ENCODE measurements around the gene MAP3K3.

MAP3K3 gene

DNA sequence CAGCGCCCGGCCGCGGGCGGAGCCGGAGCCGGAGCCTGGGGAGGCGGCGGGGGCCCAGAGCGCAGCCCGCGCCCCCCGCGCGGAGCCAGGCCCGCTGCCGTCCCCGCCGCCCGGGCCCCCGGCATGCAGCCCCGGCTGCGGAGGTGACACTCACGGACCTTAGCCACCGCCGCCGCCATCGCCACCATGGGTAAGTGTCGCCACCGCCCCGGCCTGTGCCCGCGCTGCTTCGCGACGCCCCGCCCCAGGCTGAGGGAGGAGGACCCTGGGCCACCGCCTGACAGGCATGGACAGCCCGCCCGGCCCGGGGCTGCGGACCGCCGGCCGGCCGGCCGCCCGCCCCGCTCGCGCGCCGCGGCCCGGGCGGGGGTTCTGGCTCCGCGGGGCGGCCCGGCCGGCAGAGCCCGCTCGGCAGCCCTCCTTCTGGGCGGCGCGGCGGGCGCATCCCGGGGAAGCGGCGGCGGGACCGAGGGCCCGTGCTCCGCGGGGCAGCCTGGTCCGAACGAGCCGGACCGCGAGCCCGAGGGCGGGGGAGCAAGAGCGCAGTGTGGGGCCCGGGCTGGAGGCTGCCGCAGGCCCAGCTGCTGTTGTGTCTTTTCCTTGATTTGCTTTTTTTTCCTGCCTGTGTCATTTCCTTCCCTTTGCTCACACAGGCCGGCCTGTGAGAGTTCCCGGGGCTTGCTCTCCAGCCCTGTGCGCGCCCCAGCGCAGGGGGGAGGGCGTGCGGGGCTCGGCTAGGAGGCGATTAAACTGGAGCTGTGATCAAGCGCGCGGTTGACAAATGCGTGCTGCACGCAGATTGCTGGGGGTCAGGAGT, 565 bp downstream of the MAP3K3 start:
- peak; percentile 4 for DNase-seq

DNA sequence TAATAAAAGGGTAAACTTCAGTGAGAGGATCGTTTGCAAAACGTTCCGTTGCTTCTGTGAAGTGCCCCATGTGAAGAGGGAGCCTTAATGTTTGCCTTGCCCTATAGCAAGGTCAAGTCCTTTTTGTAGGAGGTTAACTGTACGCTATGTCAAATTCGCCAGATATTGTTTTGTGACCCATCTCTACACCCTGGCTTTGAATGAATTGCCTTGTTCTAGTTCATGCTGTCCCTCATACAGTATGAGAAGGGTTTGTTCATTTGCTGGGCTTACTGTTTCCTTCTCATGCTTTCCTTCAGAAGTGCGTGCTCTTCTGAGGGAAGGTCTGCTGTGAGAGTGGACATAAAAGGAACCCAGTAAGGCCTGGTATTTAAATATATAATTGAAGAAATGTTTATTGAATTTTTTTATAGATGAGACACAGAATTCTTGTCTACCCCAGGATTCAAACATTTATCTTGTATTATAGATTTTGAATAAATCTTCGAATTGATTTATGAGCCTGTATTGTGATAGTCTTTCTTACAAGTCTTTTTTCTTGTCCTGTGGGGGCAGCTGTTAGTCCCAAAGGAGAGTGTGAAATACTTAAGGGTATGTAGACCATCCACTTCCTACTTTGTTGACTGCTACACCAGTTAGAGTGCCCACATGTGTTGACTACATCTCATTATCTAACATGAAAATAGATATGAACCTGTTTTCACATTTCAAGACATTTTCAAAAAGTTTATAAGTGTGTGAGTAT, 1.7 kb downstream of the MAP3K3 start:
- DNase-seq, result no peak

DNA sequence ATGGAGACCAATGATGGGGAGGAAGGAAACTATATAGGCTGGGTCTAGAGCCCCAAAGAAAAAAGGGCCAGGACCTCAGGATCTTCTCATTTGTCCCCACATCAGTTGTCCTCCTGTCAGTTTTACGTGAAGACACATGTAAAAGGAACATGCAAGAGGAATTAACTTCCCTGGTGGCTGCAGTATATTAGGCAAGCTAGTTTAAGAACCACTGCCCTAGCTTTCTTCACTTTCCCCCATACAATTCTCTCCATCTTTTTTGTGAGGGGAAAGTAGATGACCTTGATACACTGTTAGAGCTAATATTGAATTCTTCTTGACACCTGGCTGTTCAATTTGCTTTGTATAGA, 2.3 kb downstream of the MAP3K3 start:
- no peak for DNase-seq

DNA sequence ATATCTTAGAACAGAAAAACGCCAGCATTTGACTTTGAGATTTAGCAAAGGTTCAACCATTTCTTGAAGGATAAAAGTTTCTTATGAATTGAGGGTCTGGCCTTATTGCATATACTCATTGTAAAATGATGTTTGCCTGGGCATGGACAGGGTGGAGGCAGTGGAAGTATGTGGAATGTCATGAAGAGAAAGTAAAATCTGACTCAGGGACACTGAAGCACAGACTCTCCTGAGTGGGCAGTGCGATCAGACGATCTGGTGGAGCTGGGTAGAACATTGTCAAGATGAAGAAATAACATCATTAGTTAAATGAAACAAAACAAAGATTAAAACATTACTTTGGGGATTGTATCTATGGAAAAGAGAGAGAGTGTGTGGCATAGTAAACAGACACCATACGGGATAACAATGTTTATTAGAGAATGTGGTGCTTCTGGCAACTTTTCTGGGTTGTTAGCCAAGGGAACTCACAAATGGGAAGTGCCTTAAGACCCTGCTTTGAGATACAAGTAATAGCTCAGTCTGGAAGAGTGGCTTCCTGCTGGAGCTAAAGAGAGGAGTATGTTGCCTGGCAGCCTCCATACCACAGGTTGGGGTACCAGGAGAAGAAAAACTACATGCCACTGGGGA, 4.4 kb downstream of the MAP3K3 start:
- DNase-seq, result no peak

DNA sequence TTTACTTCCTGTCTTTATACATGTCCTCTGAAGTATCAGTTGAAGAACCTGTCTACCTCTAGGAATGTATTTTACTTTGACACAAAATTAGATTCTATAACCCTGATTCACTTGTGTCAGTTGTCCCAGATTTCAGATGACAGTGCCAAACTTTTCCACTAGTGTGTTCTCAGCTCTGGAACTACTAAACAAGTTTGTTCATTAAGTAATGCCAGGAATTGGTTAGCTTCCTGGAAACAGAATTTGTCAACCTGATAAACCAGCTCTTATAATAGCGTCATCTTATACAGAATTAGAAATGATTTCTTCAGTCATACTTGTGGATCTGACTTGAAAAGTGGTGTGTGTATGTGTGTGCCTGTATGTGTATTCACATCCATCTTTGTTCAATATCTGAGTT, 7.4 kb downstream of the MAP3K3 start:
- DNase-seq, result no peak

DNA sequence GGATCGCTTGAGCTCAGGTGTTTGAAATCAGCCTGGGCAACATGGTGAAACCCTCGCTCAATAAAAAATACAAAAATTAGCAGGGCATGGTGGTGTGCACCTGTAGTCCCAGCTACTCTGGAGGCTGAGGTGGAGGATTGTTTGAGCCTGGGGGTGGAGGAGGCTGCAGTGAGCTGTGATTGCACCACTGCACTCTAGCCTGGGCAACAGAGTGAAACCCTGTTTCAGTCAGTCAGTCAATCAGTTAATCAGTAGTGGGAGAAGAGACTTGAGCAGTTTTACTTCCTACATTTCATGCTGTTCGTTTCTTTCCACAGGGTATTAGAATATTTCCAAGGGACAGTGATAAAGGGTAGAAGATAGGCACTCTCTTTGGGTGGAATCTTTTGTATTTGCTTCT, 8.8 kb downstream of the MAP3K3 start:
- no peak for DNase-seq

DNA sequence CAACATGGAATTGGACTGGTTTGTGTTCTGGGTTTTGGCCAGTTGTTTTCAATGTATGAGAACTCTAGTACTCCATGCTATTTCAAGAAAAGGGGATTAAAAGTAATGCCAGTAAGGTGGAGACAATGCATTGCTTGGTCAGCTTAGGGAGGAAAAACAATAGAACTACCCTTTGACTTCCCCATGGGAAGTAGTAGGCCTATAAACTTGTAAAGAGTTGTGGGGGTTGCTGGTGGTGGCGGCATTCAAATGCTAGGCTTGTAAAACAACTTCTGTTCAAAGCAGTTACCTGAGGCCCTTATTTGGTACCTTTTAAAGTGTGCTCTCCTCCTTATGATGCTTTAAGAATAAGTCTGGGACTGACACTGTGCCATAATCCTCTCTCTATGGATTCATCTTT, 9.4 kb downstream of the MAP3K3 start:
- DNase-seq, result no peak

DNA sequence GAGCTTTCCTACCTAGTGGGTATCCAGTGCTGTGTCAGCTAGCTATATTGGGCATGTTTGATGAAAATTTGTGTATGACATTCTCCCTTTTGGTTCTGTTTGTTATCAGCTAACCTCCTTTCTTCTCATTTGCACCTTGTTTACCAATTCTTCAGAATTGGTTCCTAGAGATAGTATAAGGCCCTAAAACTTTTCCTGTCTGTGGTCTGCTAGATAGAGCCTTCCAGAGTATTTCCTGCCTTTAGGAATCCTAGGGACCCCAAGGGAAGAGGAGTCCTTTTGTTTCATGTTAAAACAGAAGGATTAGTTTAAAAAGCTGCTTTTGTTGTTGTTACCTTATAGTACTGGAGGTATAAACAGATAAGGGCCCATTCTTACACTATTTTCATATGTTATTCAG, 11.5 kb downstream of the MAP3K3 start:
- DNase-seq, result no peak

DNA sequence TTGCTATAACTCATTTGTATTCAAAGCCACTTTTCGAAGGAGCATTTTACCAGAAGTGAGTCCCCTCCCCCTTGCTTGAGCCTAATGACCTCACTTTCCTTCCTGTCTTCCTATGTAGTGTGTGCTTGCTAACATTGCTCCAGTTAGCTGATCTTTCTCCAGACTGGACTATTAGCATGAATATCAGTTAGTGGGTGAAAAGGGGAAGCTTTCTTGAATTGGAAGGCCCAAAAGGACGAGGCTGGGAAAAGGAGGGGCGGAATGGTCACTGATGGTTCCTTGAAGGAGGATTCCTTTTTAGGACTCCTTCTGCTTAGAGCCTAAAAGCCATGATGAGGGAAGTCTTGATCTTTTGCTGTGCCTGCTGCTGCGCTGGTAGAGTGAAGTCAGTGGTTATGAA, 11.9 kb downstream of the MAP3K3 start:
- DNase-seq, result no peak

DNA sequence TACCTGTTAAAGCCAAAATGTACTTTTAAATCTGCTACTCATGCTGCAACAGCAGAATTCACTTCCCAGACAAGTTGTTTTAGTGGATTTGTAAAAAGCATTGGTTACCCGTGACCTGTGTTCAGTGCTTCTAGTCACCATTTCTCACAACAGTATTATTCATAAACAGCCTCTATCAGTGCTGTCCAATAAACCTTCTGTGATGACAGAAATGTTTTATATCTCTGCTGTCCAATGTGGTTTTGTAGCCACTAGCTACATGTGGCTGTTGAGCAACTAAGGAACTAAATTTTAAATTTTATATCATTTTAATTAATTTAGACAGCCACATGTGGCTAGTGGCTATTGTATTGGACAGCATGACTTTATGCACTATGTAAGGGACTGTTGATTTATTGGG, 12.6 kb downstream of the MAP3K3 start:
- DNase-seq, result no peak

DNA sequence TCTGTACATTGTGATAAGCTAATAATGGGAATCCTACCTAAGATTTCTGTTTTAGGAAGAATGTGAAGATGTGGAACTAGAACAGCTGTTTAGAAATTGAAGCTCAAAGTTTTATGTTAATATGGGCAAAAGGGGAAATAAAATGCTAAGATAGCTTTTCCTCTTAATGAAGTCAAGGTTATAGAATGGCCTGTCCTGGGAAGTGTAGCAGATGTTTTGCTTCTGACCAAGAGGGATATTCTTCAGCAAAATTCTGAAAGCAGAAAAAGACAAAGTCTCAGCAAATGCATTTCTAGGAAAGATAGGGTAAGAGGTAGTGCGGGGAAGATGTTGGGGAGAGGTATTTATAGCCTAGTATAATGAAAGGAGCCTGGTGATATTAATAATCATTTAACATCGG, 13.1 kb downstream of the MAP3K3 start:
- DNase-seq, result no peak

DNA sequence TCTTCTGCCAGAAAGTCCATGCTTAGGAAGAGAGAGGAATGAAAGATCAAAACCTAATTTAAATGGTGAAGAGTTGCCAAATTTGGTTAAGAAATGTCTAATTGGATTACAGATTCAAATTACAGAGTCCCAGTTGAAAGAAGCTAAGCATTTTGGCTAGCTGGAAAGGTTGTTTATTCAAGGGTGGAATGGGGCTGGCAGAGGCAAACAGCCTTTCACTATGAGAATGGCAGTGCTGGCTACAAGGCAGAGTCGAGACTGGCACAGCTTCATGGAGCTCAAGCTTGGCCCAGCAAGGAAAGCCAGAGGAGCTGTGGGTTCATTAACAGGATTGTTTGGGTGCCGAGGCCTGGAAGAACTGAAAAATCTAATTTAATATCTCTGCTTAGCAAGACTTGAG, 13.6 kb downstream of the MAP3K3 start:
- DNase-seq, result no peak

DNA sequence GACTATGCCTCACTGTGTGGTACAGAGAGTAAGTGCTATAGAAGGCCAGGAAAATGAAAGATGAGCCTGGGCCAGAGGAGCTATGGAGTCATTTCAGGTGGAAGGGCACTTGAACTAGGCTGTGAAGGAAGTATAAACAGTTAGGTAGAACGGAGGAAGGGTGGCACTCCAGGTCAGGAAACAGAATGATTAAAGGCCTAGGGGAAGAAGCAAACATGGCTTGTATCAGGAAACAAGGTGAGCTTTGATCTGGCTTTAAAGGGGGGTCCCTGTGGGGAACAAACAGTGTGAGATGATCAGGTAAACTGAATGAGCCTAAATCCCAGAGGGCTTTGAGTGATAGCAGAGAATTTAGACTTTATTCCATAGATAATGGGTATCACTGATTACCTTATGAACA, 16.9 kb downstream of the MAP3K3 start:
- DNase-seq, result no peak

DNA sequence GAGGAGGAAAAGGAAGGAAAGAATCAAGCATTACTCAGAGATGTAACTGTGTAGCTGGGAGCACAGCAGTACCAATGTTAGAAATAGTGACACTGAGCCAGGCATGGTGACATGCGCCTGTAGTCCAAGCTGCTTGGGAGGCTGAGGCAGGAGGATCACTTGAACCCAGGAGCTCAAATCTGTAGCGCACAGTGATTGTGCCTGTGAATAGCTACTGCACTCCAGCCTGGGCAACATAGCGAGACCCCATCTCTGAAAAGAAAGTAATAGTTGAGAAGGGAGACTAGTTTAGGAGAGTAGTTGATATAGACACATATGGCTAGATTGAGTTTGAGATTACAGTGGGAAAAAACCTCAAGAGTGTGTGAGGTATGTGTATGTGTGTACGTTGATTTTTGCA, 17.8 kb downstream of the MAP3K3 start:
- no peak for DNase-seq

DNA sequence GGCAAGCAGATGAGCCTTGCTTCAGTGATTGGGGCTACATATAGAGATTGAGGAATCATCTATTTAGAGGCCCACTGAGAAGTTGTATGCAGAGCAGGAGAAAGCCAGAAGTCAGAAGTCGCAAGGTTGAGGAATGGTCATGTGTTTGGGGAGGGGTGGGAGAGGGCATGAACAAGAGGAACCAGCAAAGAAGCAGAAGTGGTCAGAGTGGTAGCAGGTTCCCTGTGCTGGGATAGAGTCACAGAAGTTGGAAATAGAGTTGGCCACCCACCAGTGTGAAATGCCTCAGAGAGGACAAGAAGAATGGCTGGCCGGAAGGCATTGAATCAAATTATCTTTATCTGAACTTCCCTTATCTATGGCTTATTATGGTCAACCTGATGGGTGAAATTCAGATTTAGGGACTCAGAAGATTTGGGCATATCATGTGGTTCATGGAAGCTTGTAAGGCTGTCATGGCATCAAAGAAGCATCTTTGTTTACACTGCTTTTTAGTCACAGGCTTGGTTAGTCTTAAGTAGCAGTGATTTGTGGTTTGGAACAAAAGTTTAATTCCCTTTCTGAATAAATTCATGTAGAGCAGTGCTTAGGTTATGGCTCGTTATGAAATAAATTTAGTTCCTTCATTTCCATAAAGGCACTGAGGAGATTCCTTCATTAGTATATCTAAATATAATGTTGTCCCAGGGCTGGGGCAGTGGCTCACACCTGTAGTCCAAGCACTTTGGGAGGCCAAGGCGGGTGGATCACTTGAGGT, 19.7 kb downstream of the MAP3K3 start:
- no peak for DNase-seq

DNA sequence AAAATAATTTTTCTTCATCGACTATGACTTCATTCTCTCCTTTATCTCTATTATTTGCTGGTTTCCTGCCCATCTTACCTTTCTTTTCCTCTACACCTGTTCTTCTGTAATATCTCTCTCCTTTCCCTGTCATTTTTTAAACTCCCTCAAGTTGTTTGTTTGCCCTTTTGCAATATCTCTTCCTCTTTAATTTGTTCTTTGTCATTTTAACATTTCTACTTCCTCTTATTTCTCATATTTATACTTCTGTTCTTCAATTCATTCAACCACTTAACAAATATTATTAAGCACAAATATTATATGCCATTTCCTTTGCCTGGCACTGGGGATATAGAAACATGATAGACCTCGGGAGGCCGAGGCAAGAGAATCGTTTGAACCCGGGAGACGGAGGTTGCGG, 22.6 kb downstream of the MAP3K3 start:
- DNase-seq, result no peak

DNA sequence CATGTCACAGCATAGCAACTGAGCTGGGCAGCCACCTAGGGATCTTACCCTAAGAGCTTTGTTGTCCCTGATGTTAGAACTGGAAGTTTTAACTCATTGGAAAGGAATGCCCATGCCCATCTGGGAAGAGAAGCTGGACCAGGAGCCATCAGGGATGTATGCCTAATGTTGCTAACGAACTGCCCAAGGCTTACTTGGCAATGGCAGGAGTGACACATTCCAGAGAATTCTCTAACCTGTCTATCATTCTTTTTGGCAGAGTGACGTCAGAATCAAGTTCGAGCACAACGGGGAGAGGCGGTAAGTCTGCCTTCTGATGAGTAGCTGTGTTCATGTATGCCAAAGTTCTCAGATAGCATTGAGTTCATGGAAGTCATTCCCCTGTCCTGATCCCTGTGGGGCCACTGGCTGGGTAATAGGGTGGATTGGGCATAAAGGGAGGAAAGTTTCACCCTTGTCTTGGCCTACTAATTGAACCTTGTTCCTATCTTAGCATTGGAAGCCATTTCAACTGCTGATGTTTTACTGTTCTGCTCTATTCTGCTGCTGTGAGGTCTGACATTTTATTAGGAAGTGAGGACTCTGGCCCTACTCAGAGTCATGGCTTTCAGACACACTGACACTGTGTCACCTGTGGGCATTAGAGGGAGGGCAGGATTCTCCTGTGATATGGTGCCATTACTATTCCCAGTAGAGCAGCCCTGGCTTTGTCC, 23.7 kb downstream of the MAP3K3 start:
- no peak for DNase-seq

DNA sequence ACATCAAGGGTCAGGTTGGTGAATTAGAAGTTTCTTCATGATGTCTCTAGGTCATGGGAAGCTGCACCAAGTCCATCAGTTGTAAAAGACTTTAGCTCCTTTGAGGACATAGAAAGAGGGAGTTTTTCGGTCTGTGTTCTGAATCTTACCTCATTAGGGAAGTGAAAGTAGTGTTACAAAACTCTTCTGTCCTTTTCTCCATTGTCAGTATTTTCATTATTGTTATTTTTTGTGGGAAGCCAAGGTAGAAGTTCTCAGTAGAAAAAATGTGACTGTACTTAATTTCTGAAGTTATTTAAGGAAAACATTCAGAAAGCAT, 24.2 kb downstream of the MAP3K3 start:
- DNase-seq, result no peak

DNA sequence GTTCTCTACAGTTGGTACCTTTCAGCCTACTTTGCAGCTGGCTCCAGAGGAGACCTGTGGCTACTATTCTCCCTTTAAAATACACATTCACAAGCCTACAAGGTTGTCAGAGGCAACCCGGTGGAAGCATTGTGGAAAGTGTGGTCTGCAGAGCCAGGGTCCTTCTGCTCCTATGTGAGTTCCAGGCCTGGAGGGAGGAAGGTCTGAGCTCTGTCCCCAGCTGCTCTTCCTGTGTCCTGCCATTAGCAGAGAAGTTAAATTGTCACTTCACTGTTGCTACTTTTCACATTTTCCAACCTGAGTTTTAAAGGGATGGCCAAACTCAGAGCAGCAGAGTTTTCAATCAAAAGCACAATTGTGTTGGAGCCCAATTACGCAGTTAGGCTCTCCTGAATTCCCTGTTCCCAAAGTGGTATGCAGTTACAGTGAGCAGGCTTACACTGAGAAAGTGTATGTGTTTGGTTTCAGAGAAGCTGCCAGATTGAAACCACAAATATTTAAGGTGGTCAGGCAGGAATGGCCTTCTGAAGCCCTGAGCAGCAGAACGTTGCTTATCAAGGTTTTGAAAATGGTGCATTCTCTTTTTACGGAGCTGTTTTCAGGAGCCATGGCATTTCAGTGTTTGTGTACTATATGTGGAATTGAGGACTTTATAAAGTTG, 25.0 kb downstream of the MAP3K3 start:
- DNase-seq, result no peak

DNA sequence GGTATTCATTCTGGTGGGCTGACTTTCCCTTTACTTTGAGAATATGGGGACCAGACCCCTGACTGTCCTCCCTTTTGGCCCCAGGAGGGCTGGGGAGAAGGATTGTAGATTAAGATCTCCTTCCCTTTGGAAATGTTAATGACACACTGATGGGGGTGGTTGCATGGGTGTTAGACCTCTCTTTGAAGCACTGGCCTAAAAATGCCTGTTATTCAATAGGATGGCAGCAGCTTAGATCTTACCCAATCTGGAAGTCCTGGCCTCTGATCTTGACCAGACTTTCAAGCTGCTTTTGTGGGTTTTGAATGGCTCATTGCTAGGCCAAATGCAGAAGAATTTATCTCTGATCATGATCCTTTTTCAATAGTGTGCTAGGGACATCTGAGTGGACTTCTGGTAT, 25.7 kb downstream of the MAP3K3 start:
- DNase-seq, result no peak

DNA sequence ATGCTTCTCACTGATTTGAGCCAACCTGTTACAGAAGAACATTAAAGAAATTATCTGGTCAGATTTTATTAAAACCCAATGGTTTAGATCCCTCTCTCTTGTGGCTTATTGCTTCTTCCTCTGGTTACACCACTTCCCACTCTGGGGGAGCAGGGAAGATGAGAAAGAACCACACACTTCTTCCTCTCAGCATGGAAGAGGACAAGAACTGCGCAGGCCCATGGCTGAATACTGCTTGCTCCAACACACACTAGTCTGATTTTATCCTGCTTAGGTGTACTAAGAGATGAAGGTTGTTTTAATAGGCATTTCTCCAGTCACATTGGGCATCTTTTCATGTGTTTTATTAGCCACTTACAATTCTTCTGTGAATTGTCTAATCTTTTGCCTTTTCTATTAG, 27.6 kb downstream of the MAP3K3 start:
- DNase-seq, result no peak

DNA sequence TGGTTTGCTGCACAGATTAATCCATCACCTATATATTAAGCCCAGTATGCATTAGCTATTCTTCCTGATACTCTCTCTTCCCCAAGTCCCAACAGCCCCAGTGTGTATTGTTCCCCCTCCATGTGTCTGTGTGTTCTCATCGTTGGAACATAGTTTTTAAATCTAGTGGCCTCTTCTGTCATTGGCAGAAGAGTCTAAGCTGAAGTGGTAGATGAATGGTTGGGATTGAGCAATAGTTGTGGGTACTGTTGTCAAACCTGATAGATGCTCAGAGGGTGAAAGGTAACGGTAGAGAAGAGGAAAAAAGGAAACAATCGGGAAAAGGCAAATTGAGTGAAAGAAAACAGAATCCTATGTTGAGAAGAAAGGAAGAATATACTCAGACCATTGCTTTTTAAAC, 29.9 kb downstream of the MAP3K3 start:
- no peak for DNase-seq

DNA sequence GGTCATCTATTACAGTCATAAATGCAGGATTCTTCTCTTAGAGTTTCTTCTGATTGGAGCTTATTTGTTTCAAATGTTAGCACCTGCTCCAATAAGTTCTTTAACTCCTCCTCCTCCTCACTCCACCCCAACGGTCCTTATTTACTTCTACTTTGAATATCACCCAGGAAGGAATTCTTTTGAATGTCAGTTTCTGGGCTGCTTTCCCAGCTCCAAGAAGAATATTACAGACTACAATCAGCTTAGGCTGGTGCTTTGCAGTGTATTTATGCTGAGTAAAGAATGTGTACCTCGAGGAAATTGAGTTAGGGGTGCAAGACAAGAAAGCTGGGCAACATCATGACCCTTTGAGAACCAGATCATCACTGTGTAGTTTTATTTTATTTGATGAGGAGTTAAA, 30.8 kb downstream of the MAP3K3 start:
- DNase-seq, result no peak
